HepG2 (cell line): Measurements from ENCODE around the gene KLHL17. TPM values are rescaled to one million over a fixed set of nuclear protein-coding genes. Genes with fewer than 3 reads are reported as not detected.

Experiments
- ATAC-seq: fragments of 200-7000 bp; cut with Tn5 transposase; 3 replicates; pipeline ENCODE4 v1.9.1; 2020; ENCODE audit warnings: mild to moderate bottlenecking, moderate library complexity
- BruUV-seq: library from RNA; stranded (reverse); fragments of 400-500 nt; replicated peaks from 2 replicates; lab custom pipeline; 2021; lab: Mats Ljungman, UMichigan
- CTCF ChIA-PET: fragments of 300-600 bp; formaldehyde crosslinking; extraction: SDS; loops from one replicate; lab custom pipeline; 2021; ENCODE audit warnings: low total read pairs, inconsistent platforms, low intra/inter-chr PET ratio; lab: Yijun Ruan, JAX
- POLR2A ChIA-PET: fragments of 350-600 bp; sonication (Branson Sonifier 250); formaldehyde crosslinking; loops from one replicate; lab custom pipeline; 2020; ENCODE audit warnings: antibody characterized with exemption, inconsistent platforms; lab: Yijun Ruan, JAX
- DNase-seq: peaks from one replicate; pipeline ENCODE4 v3.0.0-alpha.2; 2015; ENCODE audit warnings: low spot score
- FAIRE-seq: peaks from 3 replicates; lab custom pipeline; 2011; peaks lifted over from hg19 to GRCh38; lab: Jason Lieb, UNC
- H2AFZ ChIP-seq: one replicate; pipeline ENCODE4 v1.6.1; 2011; ENCODE audit warnings: low read length, inconsistent platforms
- H3K27ac ChIP-seq: fragments of 300-600 bp; 3 replicates; pipeline ENCODE4 v1.8.0; 2011; ENCODE audit warnings: mixed run types, mild to moderate bottlenecking, mixed read lengths, low read length, inconsistent platforms; ENCODE audit not compliant: insufficient read depth; ENCODE audit errors: extremely low read length
- H3K27me3 ChIP-seq, 2 experiments: fragments of 200-600 bp in 1 of 2; 2 replicates in 1 of 2; 3 replicates in 1 of 2; pipeline versions ENCODE4 v1.6.0 to v1.8.0; 2011; ENCODE audit warnings: low read length in 2 of 2, mild to moderate bottlenecking in 2 of 2, moderate library complexity in 2 of 2, inconsistent platforms in 1 of 2; ENCODE audit not compliant: insufficient read depth in 2 of 2, control insufficient read depth in 1 of 2
- H3K36me3 ChIP-seq, 2 experiments: fragments of 200-600 bp in 1 of 2; replicated peaks in 1 of 2; 2 replicates in 1 of 2; 3 replicates in 1 of 2; pipeline versions ENCODE4 v1.5.1 to v1.8.0; 2011; ENCODE audit warnings: low read length in 2 of 2, inconsistent platforms in 1 of 2; ENCODE audit not compliant: insufficient read depth in 2 of 2, control insufficient read depth in 1 of 2
- H3K4me1 ChIP-seq: 2 replicates; pipeline ENCODE4 v1.5.1; 2012; ENCODE audit warnings: low read length, inconsistent platforms; ENCODE audit not compliant: insufficient read depth
- H3K4me2 ChIP-seq: 2 replicates; pipeline ENCODE4 v1.6.0; 2011; ENCODE audit warnings: low read depth, low read length, inconsistent platforms
- H3K4me3 ChIP-seq, 3 experiments: fragments of 200-600 bp in 1 of 3; sonication (generic), shearing (Covaris generic) in 1 of 3; replicated peaks in 1 of 3; 2 replicates each; pipeline ENCODE4 v1.5.1; 2011 to 2016; ENCODE audit warnings: low read length in 3 of 3, inconsistent platforms in 2 of 3, low read depth in 2 of 3, mild to moderate bottlenecking in 2 of 3, control low read depth in 1 of 3, mixed read lengths in 1 of 3; ENCODE audit not compliant: insufficient read depth in 1 of 3
- H3K79me2 ChIP-seq: one replicate; pipeline ENCODE4 v1.6.1; 2011; ENCODE audit warnings: low read length, inconsistent platforms; ENCODE audit not compliant: insufficient read depth
- H3K9ac ChIP-seq: 2 replicates; pipeline ENCODE4 v1.6.0; 2011; ENCODE audit warnings: mild to moderate bottlenecking, low read depth, low read length, inconsistent platforms; ENCODE audit not compliant: insufficient read depth
- H3K9me3 ChIP-seq: 2 replicates; pipeline ENCODE4 v1.5.1; 2012; ENCODE audit warnings: mild to moderate bottlenecking, low read length
- H4K20me1 ChIP-seq: 2 replicates; pipeline ENCODE4 v1.6.0; 2011; ENCODE audit warnings: inconsistent platforms, mild to moderate bottlenecking, low read length, moderate library complexity; ENCODE audit not compliant: insufficient read depth
- AGO1 ChIP-seq: fragments of 200-400 bp; formaldehyde crosslinking; IDR thresholded peaks from 2 replicates; pipeline ENCODE4 v1.6.1; 2017; ENCODE audit warnings: mild to moderate bottlenecking, low read depth, low read length, moderate library complexity; ENCODE audit not compliant: poor library complexity, severe bottlenecking
- BHLHE40 ChIP-seq: IDR thresholded peaks from 2 replicates; pipeline ENCODE4 v1.6.1; 2011; ENCODE audit warnings: low read length, improper control_type of control experiment
- ESRRA ChIP-seq: sonication (generic); formaldehyde crosslinking; IDR thresholded peaks from 2 replicates; pipeline ENCODE4 v1.5.1; 2020; ENCODE audit warnings: mild to moderate bottlenecking, low read depth, missing genetic modification reagents
- GABPB1 ChIP-seq: IDR thresholded peaks from 2 replicates; pipeline ENCODE4 v1.6.1; 2016; ENCODE audit warnings: mild to moderate bottlenecking, missing genetic modification reagents, moderate library complexity, missing compliant biosample characterization
- KDM2A ChIP-seq: sonication (generic); formaldehyde crosslinking; IDR thresholded peaks from 2 replicates; pipeline ENCODE4 v1.4.0; 2020; ENCODE audit warnings: low read depth, missing genetic modification reagents, borderline replicate concordance
- KLF6 ChIP-seq: IDR thresholded peaks from 2 replicates; pipeline ENCODE4 v1.8.0; 2016; ENCODE audit warnings: missing biosample characterization, missing genetic modification reagents
- MAX ChIP-seq: IDR thresholded peaks from 2 replicates; pipeline ENCODE4 v1.6.1; 2012; ENCODE audit warnings: inconsistent platforms
- MTF2 ChIP-seq: sonication (generic); formaldehyde crosslinking; IDR thresholded peaks from 2 replicates; pipeline ENCODE4 v1.5.0; 2020; ENCODE audit warnings: missing genetic modification reagents, borderline replicate concordance
- PHF21A ChIP-seq: sonication (generic); formaldehyde crosslinking; IDR thresholded peaks from 2 replicates; pipeline ENCODE4 v1.5.0; 2020; ENCODE audit warnings: mild to moderate bottlenecking, missing genetic modification reagents
- SP140L ChIP-seq: sonication (generic); formaldehyde crosslinking; IDR thresholded peaks from 2 replicates; pipeline ENCODE4 v1.4.0; 2020; ENCODE audit warnings: missing genetic modification reagents, borderline replicate concordance
- SP5 ChIP-seq: IDR thresholded peaks from 2 replicates; pipeline ENCODE4 v1.6.1; 2016; ENCODE audit warnings: low read depth, borderline replicate concordance
- TBX2 ChIP-seq: sonication (generic); formaldehyde crosslinking; IDR thresholded peaks from 2 replicates; pipeline ENCODE4 v1.5.0; 2020; ENCODE audit warnings: missing genetic modification reagents, mild to moderate bottlenecking, borderline replicate concordance
- ZFX ChIP-seq: sonication (generic); formaldehyde crosslinking; IDR thresholded peaks from 2 replicates; pipeline ENCODE4 v1.4.0; 2020; ENCODE audit warnings: mild to moderate bottlenecking, low read depth, missing genetic modification reagents, moderate library complexity
- ZNF251 ChIP-seq: sonication (generic); formaldehyde crosslinking; IDR thresholded peaks from 2 replicates; pipeline ENCODE4 v1.9.0; 2021; ENCODE audit warnings: mild to moderate bottlenecking, missing genetic modification reagents
- ZNF281 ChIP-seq: sonication (generic); formaldehyde crosslinking; IDR thresholded peaks from 2 replicates; pipeline ENCODE4 v1.4.0; 2020; ENCODE audit warnings: missing genetic modification reagents, borderline replicate concordance
- ZNF687 ChIP-seq: sonication (generic); formaldehyde crosslinking; IDR thresholded peaks from 2 replicates; pipeline ENCODE4 v1.5.1; 2020; ENCODE audit warnings: mild to moderate bottlenecking, missing genetic modification reagents, moderate library complexity
- WGBS: methylation state at CpG from one replicate; pipeline ENCODE4 v1.1.6; 2017; ENCODE audit warnings: low lambda C conversion rate; 5-methylcytosine and 5-hydroxymethylcytosine counted together
- in situ Hi-C: cut with HindIII; loops from 2 replicates; pipeline ENCODE4 v1.10.0; 2017; ENCODE audit warnings: low pct_unique_long_range_greater_than_20kb; ENCODE audit not compliant: extremely low pct_ligation_motif_present
- intact Hi-C: fragments of 100-400 bp; cut with micrococcal nuclease; formaldehyde crosslinking; loops from one replicate; pipeline ENCODE4 v1.10.0; 2022; ENCODE audit not compliant: unreplicated experiment
- polyA plus RNA-seq, 8 experiments: library from polyadenylated mRNA; depleted of rRNA in 3 of 8; stranded (reverse) in 7 of 8; unstranded in 1 of 8; fragments of >200 nt; fragmentation: Illumina TruSeq in 4 of 8; extraction: Trizol in 4 of 8; gene quantifications; 2 replicates each; pipeline versions ENCODE4 v1.2.1 to v1.2.3, GENCODE V29; 2011 to 2016; ENCODE audit warnings: low read depth in 4 of 8, missing spikeins in 1 of 8, mixed read lengths in 1 of 8; ENCODE audit not compliant: insufficient read depth in 1 of 8
- total RNA-seq, 5 experiments: library from RNA; depleted of rRNA; stranded (reverse); fragments of >200 nt; fragmentation: Illumina TruSeq; extraction: Trizol; gene quantifications; 2 replicates each; pipeline ENCODE4 v1.2.3, GENCODE V29; 2016; ENCODE audit warnings: low read depth in 1 of 5

Gene KLHL17
- total and polyA plus RNA-seq, 2 of the 13 experiments (the other 11 are each of a cell fraction or from before 2014, with no cell fraction given), result 9.3 to 24.7 TPM

DNA sequence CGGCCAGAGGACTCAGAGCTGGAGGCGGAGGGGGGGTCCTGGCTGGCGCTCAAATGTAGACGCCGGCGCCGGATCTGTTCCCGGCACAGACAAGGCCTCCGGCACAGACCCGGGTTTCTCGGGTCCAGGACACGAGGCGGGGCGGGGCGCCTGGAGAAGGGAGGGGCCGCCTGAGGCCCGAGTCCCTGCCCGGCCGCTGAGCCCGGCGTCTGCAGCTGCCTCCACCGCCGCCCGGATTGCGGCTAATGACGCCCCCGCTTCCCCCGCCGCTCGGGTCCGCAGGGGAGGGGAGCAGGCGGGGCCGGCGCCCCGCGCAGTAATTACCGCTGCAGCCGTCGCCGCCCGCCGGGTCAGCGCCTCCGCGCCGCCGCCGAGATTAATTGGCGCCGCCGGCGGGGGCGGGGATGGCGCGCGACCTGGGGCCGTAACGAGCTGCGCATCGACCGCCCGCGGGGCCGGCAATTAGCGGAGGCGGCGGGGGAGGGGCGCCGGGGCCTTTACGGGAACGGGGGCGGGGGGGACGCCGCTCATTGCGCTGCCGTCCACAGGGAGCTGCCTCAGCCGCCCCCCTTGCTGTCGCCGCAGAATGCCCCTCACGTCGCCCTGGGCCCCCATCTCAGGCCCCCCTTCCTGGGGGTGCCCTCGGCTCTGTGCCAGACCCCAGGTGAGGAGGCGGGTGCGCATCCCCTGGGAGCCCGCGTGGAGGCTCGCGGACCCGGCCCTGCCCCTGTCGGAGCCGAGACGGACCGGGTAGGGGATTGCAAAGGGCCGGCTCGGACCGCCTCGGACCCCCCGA lies 18.6 kb upstream of the KLHL17 start:
- in situ Hi-C loops, result no loop called here
- no peaks in the 10 kb centered on the region for H3K9me3 ChIP-seq
- H3K27me3 ChIP-seq, result peaks cover 17 to 40% of the 10 kb centered on the region in 2 experiments
- H3K4me2 ChIP-seq, result peak overlapping the region; percentile 72
- peaks cover 32% of the 10 kb centered on the region for H3K4me1 ChIP-seq
- 1% methylated on average over 15 of the region's 98 CpGs for WGBS
- POLR2A ChIA-PET, result interaction anchor here (0.6 to 3.1 kb wide), 2 partner anchors 17 kb away, joined by 4 to 10 read pairs; partner anchors contain the start of gene NOC2L
- no TSS peak for BruUV-seq
- no peak overlapping the region for H3K27ac ChIP-seq
- H3K9ac ChIP-seq, result no peak overlapping the region
- DNase-seq (peak; percentile 34), ATAC-seq (peak; percentile 37), FAIRE-seq (no peak)
- no peak overlapping the region for H2AFZ ChIP-seq
- peak overlapping the region; percentile 16 to 65 (median 36); a peak in 4 of 6 replicates for H3K4me3 ChIP-seq
- CTCF ChIA-PET, result no interaction called here
- intact Hi-C loops, result loop anchor here (2.0 kb wide), 1 partner anchor 17 kb away; the partner anchor contains the start of gene NOC2L
- 0 out of 2 replicates have a peak, but pooled peaks cover 5% of the 10 kb centered on the region for H4K20me1 ChIP-seq
- H3K79me2 ChIP-seq, result no peaks in the 10 kb centered on the region
- H3K36me3 ChIP-seq, result peaks cover 6 to 11% of the 10 kb centered on the region in 2 experiments; a peak in 4 of 5 replicates
- TF ChIP-seq ESRRA (CRISPR knock-in tag), result no peak
- peak; percentile 49 for TF ChIP-seq AGO1
- 0 out of 2 replicates have a peak, but pooled peaks have one; percentile 6 for TF ChIP-seq KDM2A (CRISPR knock-in tag)
- peak; percentile 58 for TF ChIP-seq ZNF687 (CRISPR knock-in tag)
- TF ChIP-seq MAX, result 0 out of 2 replicates have a peak, but pooled peaks have one; percentile 16
- TF ChIP-seq SP5 (CRISPR knock-in tag), result peak; percentile 22; the same call in 1 of the 2 replicates
- peak; percentile 49 for TF ChIP-seq PHF21A
- TF ChIP-seq GABPB1 (CRISPR knock-in tag), result peak; percentile 7; the same call in 1 of the 2 replicates
- no peak for TF ChIP-seq KLF6
- peak; percentile 31; the same call in 1 of the 2 replicates for TF ChIP-seq ZNF281 (CRISPR knock-in tag)
- peak; percentile 40; the same call in 1 of the 2 replicates for TF ChIP-seq TBX2
- no peak for TF ChIP-seq ZNF251
- 0 out of 2 replicates have a peak, but pooled peaks have one; percentile 2 for TF ChIP-seq MTF2 (CRISPR knock-in tag)
- TF ChIP-seq BHLHE40, result no peak
- 0 out of 2 replicates have a peak, but pooled peaks have one; percentile 32 for TF ChIP-seq ZFX (CRISPR knock-in tag)
- no peak for TF ChIP-seq SP140L (CRISPR knock-in tag)
